ENCODE data around the gene PLIN1. TPM values are rescaled to one million over a fixed set of nuclear protein-coding genes. Genes with fewer than 3 reads are reported as not detected.

Gene PLIN1
- total RNA-seq, 4 donors from 2014 or later: 465 to 1,383 (median 891) TPM

DNA sequence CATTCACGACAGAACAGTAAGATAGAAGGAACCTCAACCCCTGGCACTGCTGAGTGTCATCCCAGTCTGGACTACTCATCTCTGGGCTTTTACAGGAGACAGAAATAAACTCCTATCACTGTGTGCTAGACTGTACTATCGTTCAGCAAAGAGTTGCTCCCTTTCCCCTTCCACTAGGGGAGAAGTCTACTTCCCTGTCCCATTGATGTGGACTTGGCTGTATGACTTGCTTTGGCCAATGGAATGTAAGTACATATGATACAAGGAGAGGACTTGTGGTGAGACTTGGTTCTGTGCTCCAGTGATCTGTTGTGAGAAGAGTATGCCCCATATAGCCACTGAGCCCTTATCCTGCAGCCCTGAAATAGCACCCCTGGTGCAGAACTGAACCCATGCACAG is 18.6 kb downstream of the PLIN1 start:
- TF ChIP-seq, protein P1, sequence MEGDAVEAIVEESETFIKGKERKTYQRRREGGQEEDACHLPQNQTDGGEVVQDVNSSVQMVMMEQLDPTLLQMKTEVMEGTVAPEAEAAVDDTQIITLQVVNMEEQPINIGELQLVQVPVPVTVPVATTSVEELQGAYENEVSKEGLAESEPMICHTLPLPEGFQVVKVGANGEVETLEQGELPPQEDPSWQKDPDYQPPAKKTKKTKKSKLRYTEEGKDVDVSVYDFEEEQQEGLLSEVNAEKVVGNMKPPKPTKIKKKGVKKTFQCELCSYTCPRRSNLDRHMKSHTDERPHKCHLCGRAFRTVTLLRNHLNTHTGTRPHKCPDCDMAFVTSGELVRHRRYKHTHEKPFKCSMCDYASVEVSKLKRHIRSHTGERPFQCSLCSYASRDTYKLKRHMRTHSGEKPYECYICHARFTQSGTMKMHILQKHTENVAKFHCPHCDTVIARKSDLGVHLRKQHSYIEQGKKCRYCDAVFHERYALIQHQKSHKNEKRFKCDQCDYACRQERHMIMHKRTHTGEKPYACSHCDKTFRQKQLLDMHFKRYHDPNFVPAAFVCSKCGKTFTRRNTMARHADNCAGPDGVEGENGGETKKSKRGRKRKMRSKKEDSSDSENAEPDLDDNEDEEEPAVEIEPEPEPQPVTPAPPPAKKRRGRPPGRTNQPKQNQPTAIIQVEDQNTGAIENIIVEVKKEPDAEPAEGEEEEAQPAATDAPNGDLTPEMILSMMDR (IDR thresholded peaks at IDR 0.05): no peak
- DNase-seq (ENCODE audit: low spot score) (no peak), ATAC-seq (ENCODE audit: low FRiP score) (no peak)

DNA sequence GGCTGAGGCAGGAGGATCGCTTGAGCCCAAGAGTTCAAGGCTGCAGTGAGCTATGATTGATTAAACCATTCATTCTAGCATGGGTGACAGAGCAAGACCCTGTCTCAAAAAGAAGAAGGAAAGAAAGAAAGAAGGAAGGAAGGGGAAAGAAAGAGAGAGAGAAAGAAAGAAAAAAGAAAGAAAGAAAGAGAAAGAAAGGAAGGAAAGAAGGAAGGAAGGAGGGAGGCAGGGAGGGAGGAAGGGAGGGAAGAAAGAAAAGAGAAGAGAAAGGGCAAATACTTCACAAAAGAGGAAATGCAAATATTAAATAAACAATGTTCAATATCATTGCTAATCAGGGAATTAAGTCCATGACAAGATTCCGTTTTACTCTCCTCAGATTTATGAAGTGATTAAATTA is 19.9 kb downstream of the PLIN1 start:
- DNase-seq (ENCODE audit: low spot score): no peak
- TF ChIP-seq, protein P1 (IDR thresholded peaks at IDR 0.05): no peak
- no peak for ATAC-seq (ENCODE audit: low FRiP score)

DNA sequence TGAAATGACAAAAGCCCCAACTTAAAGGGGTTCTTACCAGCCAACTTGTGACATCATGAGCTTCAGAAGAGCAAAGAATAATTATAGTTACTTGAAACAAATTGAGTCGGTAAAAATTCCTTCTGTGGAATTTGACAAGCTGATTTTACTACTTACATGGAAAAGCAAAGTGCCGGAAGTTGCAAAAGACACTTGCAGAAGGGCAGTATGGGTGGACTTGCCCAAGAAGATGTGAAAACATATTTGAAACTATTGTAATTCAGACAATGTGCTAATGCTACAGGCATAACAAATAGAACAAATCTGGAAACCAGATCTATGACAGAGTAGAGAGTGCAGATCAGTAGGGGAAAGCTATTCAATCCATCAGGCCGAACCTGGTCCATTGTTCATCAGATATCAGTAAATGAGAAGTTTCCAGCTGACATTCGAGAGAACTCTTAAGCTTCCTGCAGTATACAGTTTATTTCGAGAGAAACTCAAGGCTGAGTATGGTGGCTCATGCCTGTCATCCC is 21.4 kb downstream of the PLIN1 start:
- TF ChIP-seq, protein P1 (IDR thresholded peaks at IDR 0.05): no peak
- ATAC-seq (ENCODE audit: low FRiP score): no peak
- no peak for DNase-seq (ENCODE audit: low spot score)

DNA sequence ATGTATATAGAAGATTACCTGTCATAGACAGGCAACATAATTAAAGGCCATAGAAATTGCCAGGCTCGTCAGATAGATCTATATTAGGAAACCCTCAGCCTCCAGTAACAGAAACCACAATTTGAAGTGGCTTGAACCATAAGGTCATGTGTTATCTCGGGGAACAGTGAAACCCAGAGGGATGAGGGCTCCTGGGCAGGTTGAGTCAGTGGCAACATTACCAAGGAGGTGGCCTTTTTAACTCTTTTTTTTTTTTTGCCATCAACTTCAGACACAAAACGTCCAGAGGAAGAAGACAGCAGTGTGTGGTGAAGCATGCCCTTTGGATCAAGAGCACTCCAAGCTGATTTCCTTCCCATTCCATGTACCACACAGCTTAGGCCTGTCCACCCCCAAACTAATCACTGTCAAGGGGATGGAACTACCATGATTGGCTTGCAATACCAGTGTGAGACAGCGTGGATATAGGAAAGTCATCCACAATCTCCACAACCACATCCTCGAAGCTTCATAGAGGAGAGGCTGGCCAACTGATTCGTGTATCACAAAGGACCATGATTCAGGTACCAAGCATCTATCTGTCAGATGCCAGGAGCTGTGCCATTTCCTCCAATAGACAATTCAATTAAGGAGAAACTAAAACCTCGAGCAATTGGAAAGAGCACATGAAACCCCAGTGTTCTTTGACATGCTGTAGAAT is 22.9 kb downstream of the PLIN1 start:
- TF ChIP-seq, protein P1 (IDR thresholded peaks at IDR 0.05): no peak
- ATAC-seq (ENCODE audit: low FRiP score) (no peak), DNase-seq (ENCODE audit: low spot score) (no peak)

DNA sequence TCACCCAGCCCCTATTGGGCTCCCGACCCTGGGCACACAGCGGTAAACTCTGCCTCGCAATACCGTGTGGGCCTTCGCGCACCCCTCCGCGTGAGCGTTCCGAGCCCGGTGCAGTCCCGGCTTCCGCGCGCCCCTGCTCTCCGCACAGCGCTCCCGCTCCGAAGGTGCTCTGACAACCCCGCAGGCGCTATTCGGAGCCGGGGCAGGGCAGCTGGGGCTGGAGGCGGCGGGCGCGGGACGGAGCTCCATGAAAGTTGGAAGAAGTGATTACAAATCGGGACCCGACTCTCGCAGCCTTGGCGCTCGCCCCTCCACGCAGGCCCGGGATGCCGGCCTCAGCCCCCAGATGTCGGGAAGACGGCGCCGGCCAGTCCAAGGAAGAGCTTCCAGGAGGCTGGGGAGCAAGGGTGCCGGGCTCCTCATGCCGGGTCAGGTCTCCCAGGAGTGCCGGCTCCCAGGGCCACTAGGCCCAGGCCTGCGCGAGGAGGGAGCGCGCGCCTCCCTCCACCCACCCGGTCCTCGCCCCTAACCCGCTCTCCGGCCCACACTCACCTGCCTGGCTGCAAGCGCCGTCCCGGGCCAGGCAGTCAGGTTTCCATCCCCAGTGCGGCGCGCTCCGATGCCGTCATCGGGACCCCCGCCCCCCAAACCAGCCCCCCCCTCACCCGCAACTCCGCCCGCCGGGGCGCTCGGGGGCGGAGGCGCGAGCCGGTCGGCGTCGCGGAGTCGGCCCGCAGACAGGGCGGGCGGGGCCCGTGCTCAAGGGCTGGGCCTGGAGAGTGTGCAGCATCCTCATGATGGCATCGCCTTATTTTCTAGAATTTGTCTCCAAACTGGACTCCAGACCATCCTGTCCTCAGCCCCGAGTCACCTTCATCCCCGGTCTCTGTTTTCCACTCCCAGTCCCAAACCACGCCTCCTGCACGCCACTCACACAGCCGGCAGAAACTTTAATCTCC is 24.0 kb downstream of the PLIN1 start, which contains the start of gene KIF7:
Gene KIF7, minus strand, starts transcription at position 621 of the 959 bp plus-strand sequence. CDS start 2,537 bp downstream, outside the sequence.
- peak; percentile 87 for ATAC-seq (ENCODE audit: low FRiP score)
- TF ChIP-seq, protein P1 (IDR thresholded peaks at IDR 0.05): no peak
- no peak for DNase-seq (ENCODE audit: low spot score)

DNA sequence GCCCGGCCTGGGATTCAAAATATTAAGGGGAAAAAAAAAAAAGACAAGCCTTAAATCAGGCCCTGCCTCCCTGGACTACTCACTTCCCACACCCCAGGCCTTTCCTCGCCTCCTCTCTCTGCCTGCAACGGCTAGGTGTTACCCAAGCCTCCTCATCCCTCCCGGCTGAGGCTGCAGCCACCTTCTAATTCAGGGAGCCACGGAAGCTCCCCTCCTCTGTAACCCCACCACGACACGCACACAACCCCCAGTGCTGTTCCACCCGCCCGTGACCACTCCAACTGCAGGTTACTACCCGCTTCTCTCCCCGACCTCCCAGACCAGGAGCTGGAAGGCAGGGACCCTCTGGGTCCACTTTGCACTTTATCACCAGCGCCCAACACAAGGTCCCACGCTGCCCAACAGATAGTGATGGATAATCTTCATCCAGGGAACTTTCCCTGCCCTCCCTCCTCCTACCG is 24.8 kb downstream of the PLIN1 start:
- TF ChIP-seq, protein P1 (IDR thresholded peaks at IDR 0.05): no peak
- no peak for DNase-seq (ENCODE audit: low spot score)
- no peak for ATAC-seq (ENCODE audit: low FRiP score)

All from omental fat pad (tissue), 4 donors.